Endodermal cell (in vitro differentiated cells): Measurements from ENCODE around the gene RALGPS2. TPM values are rescaled to one million over a fixed set of nuclear protein-coding genes. Genes with fewer than 3 reads are reported as not detected.

Experiments
- DNase-seq: peaks from one replicate; pipeline ENCODE4 v3.0.0-alpha.2; 2017
- H3K27ac ChIP-seq: 2 replicates; pipeline ENCODE4 v1.5.1; 2013; ENCODE audit warnings: mild to moderate bottlenecking, low read depth, low read length, moderate library complexity
- H3K27me3 ChIP-seq: 2 replicates; pipeline ENCODE4 v1.6.1; 2013; ENCODE audit warnings: mild to moderate bottlenecking, low read length, moderate library complexity; ENCODE audit not compliant: insufficient read depth, control insufficient read depth, poor library complexity, severe bottlenecking
- H3K36me3 ChIP-seq: 2 replicates; pipeline ENCODE4 v1.7.0; 2013; ENCODE audit warnings: mild to moderate bottlenecking, low read length, moderate library complexity; ENCODE audit not compliant: control insufficient read depth, insufficient read depth
- H3K4me1 ChIP-seq: one replicate; pipeline ENCODE4 v1.7.0; 2013; ENCODE audit warnings: low read length; ENCODE audit not compliant: control insufficient read depth, insufficient read depth
- H3K4me3 ChIP-seq: 2 replicates; pipeline ENCODE4 v1.5.1; 2013; ENCODE audit warnings: mild to moderate bottlenecking, low read length, moderate library complexity
- H3K9ac ChIP-seq: 2 replicates; pipeline ENCODE4 v1.6.1; 2013; ENCODE audit warnings: mild to moderate bottlenecking, low read length, moderate library complexity; ENCODE audit not compliant: poor library complexity, severe bottlenecking; ENCODE audit errors: extremely low read depth
- H3K9me3 ChIP-seq: 2 replicates; pipeline ENCODE4 v1.6.1; 2013; ENCODE audit warnings: mild to moderate bottlenecking, low read length, moderate library complexity; ENCODE audit not compliant: control insufficient read depth
- H3K27ac Mint-ChIP-seq: 2 replicates; pipeline ENCODE4 v1.8.0; 2020; ENCODE audit warnings: mixed read lengths
- H3K27me3 Mint-ChIP-seq: 2 replicates; pipeline ENCODE4 v1.8.0; 2021; ENCODE audit warnings: mild to moderate bottlenecking, mixed read lengths; ENCODE audit not compliant: insufficient read depth
- H3K36me3 Mint-ChIP-seq: 2 replicates; pipeline ENCODE4 v1.8.0; 2020; ENCODE audit warnings: low read depth, mixed read lengths
- H3K4me1 Mint-ChIP-seq: 2 replicates; pipeline ENCODE4 v1.8.0; 2020; ENCODE audit warnings: mixed read lengths
- H3K4me3 Mint-ChIP-seq: 2 replicates; pipeline ENCODE4 v1.8.0; 2020; ENCODE audit warnings: mild to moderate bottlenecking, moderate library complexity, mixed read lengths
- H3K9me3 Mint-ChIP-seq: 2 replicates; pipeline ENCODE4 v1.8.0; 2020; ENCODE audit warnings: mild to moderate bottlenecking, mixed read lengths
- WGBS, 2 experiments: methylation state at CpG; one replicate each; pipeline versions ENCODE4 v1.1.5 to v1.1.7; 2013; ENCODE audit warnings: missing lambda C conversion rate in 2 of 2, mixed read lengths in 1 of 2; ENCODE audit not compliant: insufficient coverage in 1 of 2, insufficient read length in 1 of 2; 5-methylcytosine and 5-hydroxymethylcytosine counted together
- total RNA-seq, 2 donors: library from RNA; stranded (reverse); fragmentation: NEBNext Ultra II Directional in 1 of 2; extraction: Animal tissue kit (Norgen Biotek cat#: 25700) in 1 of 2; gene quantifications; 2 replicates in 1 of 2; 3 replicates in 1 of 2; pipeline ENCODE4 v1.2.1, GENCODE V29; 2021
- TF ChIP-seq, protein P1 (sequence below): fragments of 200-600 bp; sonication (generic); conservative IDR thresholded peaks from 2 replicates; pipeline ENCODE4 v1.5.0; 2021; ENCODE audit warnings: antibody characterized with exemption, mild to moderate bottlenecking

Gene RALGPS2
- total RNA-seq, 2 donors from 2014 or later, result 56.6 to 73.1 TPM

DNA sequence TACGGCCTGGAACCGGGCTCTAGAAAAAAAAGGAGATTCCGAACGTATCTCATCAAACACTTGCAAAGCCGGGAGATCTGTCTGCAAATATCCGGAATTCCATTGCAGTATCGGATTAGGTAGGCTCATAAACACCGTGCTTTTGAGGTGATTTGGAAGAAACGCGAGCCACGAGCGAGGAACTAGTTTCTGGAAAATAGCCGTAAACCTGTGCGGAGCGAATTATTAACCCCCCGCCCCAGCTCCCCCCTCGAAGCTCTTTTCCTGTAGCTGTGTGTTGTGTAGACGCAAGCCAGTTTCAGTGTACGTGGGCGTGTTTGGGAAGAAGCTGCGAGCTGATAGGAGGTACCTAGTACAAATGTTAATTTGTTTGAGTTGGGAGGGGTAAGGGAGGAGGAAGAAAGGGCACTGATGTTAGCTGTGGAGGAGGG, 1.1 kb downstream of the RALGPS2 start:
- peaks cover 28% of the 10 kb centered on the region for H3K4me1 Mint-ChIP-seq
- WGBS, 2 experiments, result 0 to 1% methylated on average over 12 to 21 of the region's 21 CpGs
- peaks cover 19% of the 10 kb centered on the region for H3K36me3 Mint-ChIP-seq

DNA sequence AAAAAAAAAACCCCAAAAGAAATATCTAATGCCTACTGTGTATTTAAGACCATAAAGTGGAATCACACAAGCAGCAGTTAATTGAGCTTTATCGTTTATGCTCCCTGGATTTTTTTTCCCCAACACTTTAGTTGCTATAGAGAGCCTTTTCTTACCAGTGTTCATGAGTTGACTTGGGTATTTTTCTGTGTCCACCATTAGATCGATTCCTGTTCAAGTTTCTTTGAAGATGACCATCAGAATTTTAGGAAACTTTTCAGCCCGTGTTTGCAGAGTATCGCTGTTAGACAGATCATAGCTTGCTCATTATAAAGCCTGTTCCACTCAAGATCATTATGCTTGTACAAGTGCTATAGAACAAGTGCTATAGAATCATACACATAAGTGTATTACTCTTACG, 1.5 kb downstream of the RALGPS2 start:
- Mint-ChIP-seq H3K4me1 (peaks cover 28% of the 10 kb centered on the region), H3K36me3 (peaks cover 22% of the 10 kb centered on the region), H3K9me3 (peaks cover 10% of the 10 kb centered on the region), H3K4me3 (peak overlapping the region; percentile 88), H3K27ac (peak overlapping the region; percentile 98), H3K27me3 (no peaks in the 10 kb centered on the region)
- no peak for DNase-seq
- Histone ChIP-seq H3K36me3 (peaks cover 10% of the 10 kb centered on the region), H3K4me3 (peak overlapping the region; percentile 98), H3K9me3 (peaks cover 20% of the 10 kb centered on the region), H3K4me1 (no peaks in the 10 kb centered on the region), H3K27ac (no peak overlapping the region), H3K27me3 (peaks cover 9% of the 10 kb centered on the region), H3K9ac (peak overlapping the region; percentile 88)
- TF ChIP-seq, protein P1, sequence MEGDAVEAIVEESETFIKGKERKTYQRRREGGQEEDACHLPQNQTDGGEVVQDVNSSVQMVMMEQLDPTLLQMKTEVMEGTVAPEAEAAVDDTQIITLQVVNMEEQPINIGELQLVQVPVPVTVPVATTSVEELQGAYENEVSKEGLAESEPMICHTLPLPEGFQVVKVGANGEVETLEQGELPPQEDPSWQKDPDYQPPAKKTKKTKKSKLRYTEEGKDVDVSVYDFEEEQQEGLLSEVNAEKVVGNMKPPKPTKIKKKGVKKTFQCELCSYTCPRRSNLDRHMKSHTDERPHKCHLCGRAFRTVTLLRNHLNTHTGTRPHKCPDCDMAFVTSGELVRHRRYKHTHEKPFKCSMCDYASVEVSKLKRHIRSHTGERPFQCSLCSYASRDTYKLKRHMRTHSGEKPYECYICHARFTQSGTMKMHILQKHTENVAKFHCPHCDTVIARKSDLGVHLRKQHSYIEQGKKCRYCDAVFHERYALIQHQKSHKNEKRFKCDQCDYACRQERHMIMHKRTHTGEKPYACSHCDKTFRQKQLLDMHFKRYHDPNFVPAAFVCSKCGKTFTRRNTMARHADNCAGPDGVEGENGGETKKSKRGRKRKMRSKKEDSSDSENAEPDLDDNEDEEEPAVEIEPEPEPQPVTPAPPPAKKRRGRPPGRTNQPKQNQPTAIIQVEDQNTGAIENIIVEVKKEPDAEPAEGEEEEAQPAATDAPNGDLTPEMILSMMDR, result no peak
- WGBS, 2 experiments, result 0 to 45% methylated on average over 2 to 5 of the region's 5 CpGs

More for the DNA sequence above, 1.1 kb downstream of the RALGPS2 start:
- H3K27ac ChIP-seq, result peak overlapping the region; percentile 70
- Mint-ChIP-seq H3K9me3 (peaks cover 10% of the 10 kb centered on the region), H3K27ac (peak overlapping the region; percentile 98), H3K27me3 (no peaks in the 10 kb centered on the region), H3K4me3 (peak overlapping the region; percentile 88)
- peak; percentile 89 for DNase-seq
- no peaks in the 10 kb centered on the region for H3K4me1 ChIP-seq
- TF ChIP-seq, protein P1, result no peak
- H3K27me3 ChIP-seq, result peaks cover 9% of the 10 kb centered on the region
- H3K9me3 ChIP-seq, result peaks cover 20% of the 10 kb centered on the region
- H3K4me3 ChIP-seq, result peak overlapping the region; percentile 98
- peaks cover 10% of the 10 kb centered on the region for H3K36me3 ChIP-seq
- H3K9ac ChIP-seq, result peak overlapping the region; percentile 88

GRCh38 chr1:178727014-178727895, 2.2 kb downstream of the RALGPS2 start:
- 55 to 78% methylated on average over 4 to 10 of the region's 11 CpGs for WGBS, 2 experiments
- DNase-seq, result no peak
- no peak overlapping the region for H3K27ac ChIP-seq
- peaks cover 20% of the 10 kb centered on the region for H3K9me3 ChIP-seq
- peaks cover 28% of the 10 kb centered on the region for H3K4me1 Mint-ChIP-seq
- peaks cover 15% of the 10 kb centered on the region for H3K9me3 Mint-ChIP-seq
- peak overlapping the region; percentile 4 for H3K27ac Mint-ChIP-seq
- H3K9ac ChIP-seq, result no peak overlapping the region
- peaks cover 10% of the 10 kb centered on the region for H3K36me3 ChIP-seq
- H3K36me3 Mint-ChIP-seq, result peaks cover 27% of the 10 kb centered on the region
- H3K4me3 Mint-ChIP-seq, result peak overlapping the region; percentile 88
- H3K27me3 ChIP-seq, result peaks cover 9% of the 10 kb centered on the region
- peak overlapping the region; percentile 98 for H3K4me3 ChIP-seq
- no peaks in the 10 kb centered on the region for H3K27me3 Mint-ChIP-seq
- TF ChIP-seq, protein P1, result no peak
- no peaks in the 10 kb centered on the region for H3K4me1 ChIP-seq
